Endothelial cell of umbilical vein (primary cell): Measurements from ENCODE around the gene CFAP69.

Experiments used
- EZH2 ChIP-seq: IDR thresholded peaks from 2 replicates; pipeline ENCODE4 v1.6.1; 2012; ENCODE audit warnings: borderline replicate concordance, low read depth, mild to moderate bottlenecking, moderate library complexity, low read length, inconsistent platforms; ENCODE audit not compliant: severe bottlenecking
- POLR2A ChIP-seq: IDR thresholded peaks from 2 replicates; pipeline ENCODE4 v1.6.1; 2012; ENCODE audit warnings: low read depth, mild to moderate bottlenecking, control low read depth, low read length
- POLR2AphosphoS5 ChIP-seq: IDR thresholded peaks from 2 replicates; pipeline ENCODE4 v1.6.1; 2012; ENCODE audit warnings: low read depth, mild to moderate bottlenecking, control low read depth, low read length, moderate library complexity; ENCODE audit not compliant: insufficient read depth
- TF ChIP-seq, protein P1 (sequence below), 2 donors: IDR thresholded peaks; 1 replicate in 1 of 2; 2 replicates in 1 of 2; pipeline ENCODE4 v1.5.1; 2011; ENCODE audit warnings: low read length in 2 of 2, mild to moderate bottlenecking in 2 of 2, moderate library complexity in 2 of 2, control low read depth in 1 of 2, inconsistent platforms in 1 of 2, low read depth in 1 of 2; ENCODE audit not compliant: insufficient read depth in 1 of 2; ENCODE audit errors: extremely low read depth in 1 of 2

DNA sequence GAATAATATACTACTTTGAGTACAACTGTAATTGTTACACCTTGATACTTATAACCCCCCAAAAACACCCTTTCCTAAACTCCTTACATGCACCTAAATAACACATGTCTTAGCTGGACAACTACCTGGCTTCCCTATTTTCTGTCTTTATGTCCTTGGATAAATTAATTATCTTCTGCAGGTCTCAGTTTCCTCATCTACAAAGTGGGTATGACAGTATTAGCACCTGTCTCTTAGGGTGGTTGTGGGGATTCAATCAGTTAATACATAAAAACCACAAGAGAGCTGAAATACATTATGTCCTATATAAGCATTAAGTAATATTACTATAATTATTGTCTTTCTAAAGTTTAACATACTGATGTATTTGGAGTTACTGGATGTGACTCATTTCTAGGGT, 22.6 kb upstream of the CFAP69 start:
- TF ChIP-seq, protein P1, sequence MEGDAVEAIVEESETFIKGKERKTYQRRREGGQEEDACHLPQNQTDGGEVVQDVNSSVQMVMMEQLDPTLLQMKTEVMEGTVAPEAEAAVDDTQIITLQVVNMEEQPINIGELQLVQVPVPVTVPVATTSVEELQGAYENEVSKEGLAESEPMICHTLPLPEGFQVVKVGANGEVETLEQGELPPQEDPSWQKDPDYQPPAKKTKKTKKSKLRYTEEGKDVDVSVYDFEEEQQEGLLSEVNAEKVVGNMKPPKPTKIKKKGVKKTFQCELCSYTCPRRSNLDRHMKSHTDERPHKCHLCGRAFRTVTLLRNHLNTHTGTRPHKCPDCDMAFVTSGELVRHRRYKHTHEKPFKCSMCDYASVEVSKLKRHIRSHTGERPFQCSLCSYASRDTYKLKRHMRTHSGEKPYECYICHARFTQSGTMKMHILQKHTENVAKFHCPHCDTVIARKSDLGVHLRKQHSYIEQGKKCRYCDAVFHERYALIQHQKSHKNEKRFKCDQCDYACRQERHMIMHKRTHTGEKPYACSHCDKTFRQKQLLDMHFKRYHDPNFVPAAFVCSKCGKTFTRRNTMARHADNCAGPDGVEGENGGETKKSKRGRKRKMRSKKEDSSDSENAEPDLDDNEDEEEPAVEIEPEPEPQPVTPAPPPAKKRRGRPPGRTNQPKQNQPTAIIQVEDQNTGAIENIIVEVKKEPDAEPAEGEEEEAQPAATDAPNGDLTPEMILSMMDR (IDR thresholded peaks at IDR 0.05; ENCODE audit: extremely low read depth in 1 of 2, insufficient read depth in 1 of 2, low read depth in 1 of 2, low read length in 2 of 2) = no peak
- no peak for TF ChIP-seq EZH2
- TF ChIP-seq POLR2A = no peak
- TF ChIP-seq POLR2AphosphoS5 = no peak
